Hepatocyte (in vitro differentiated cells): Measurements from ENCODE around the gene WDR11.

Experiments
- CTCF ChIP-seq: fragments of 200-600 bp; sonication (generic); IDR thresholded peaks from 2 replicates; pipeline ENCODE4 v1.5.1; 2016; ENCODE audit warnings: antibody characterized with exemption, mild to moderate bottlenecking; ENCODE audit not compliant: poor library complexity
- EZH2 ChIP-seq: fragments of 200-600 bp; sonication (generic); IDR thresholded peaks from 2 replicates; pipeline ENCODE4 v1.6.1; 2016; ENCODE audit warnings: antibody characterized with exemption, mild to moderate bottlenecking, borderline replicate concordance

- TF ChIP-seq CTCF (no peak), EZH2 (no peak)
Measured at GRCh38 chr10:120813085-120813484, 38.1 kb upstream of the WDR11 start.
